Peyer's patch (tissue), 4 donors: Measurements from ENCODE around the gene PTPRM.

Experiments used
- POLR2A ChIP-seq, 2 donors: fragments of 450-650 bp; IDR thresholded peaks; one replicate each; pipeline ENCODE4 v1.5.1; 2017; ENCODE audit warnings: antibody characterized with exemption in 2 of 2, mild to moderate bottlenecking in 2 of 2, moderate library complexity in 2 of 2
- TF ChIP-seq, protein P1 (sequence below), 6 experiments: fragments of 450-650 bp in 4 of 6; fragments of 200-600 bp in 2 of 6; sonication (generic) in 1 of 6; IDR thresholded peaks; one replicate each; pipeline ENCODE4 v1.5.1; 2017 to 2019; ENCODE audit warnings: antibody characterized with exemption in 6 of 6, mild to moderate bottlenecking in 3 of 6, moderate library complexity in 1 of 6

- TF ChIP-seq, protein P1, sequence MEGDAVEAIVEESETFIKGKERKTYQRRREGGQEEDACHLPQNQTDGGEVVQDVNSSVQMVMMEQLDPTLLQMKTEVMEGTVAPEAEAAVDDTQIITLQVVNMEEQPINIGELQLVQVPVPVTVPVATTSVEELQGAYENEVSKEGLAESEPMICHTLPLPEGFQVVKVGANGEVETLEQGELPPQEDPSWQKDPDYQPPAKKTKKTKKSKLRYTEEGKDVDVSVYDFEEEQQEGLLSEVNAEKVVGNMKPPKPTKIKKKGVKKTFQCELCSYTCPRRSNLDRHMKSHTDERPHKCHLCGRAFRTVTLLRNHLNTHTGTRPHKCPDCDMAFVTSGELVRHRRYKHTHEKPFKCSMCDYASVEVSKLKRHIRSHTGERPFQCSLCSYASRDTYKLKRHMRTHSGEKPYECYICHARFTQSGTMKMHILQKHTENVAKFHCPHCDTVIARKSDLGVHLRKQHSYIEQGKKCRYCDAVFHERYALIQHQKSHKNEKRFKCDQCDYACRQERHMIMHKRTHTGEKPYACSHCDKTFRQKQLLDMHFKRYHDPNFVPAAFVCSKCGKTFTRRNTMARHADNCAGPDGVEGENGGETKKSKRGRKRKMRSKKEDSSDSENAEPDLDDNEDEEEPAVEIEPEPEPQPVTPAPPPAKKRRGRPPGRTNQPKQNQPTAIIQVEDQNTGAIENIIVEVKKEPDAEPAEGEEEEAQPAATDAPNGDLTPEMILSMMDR (IDR thresholded peaks at IDR 0.05): no peak
- no peak for TF ChIP-seq POLR2A (IDR thresholded peaks at IDR 0.05)
Measured at GRCh38 chr18:8373486-8373885, 806.4 kb downstream of the PTPRM start.
